Neural cell (in vitro differentiated cells): ENCODE measurements around the gene KRT7. TPM values are rescaled to one million over a fixed set of nuclear protein-coding genes. Genes with fewer than 3 reads are reported as not detected.

Experiments used
- H2AFZ ChIP-seq: fragments of 200-600, 300-800 bp; sonication (generic), shearing (Covaris generic); 2 replicates; pipeline ENCODE4 v1.6.0; 2014; ENCODE audit warnings: low read depth, mild to moderate bottlenecking, antibody characterized with exemption, low read length, moderate library complexity
- H3F3A ChIP-seq: fragments of 200-600 bp; shearing (Covaris generic); 2 replicates; pipeline ENCODE4 v1.6.1; 2016; ENCODE audit warnings: mild to moderate bottlenecking, moderate library complexity, mixed read lengths, antibody characterized with exemption, low read length; ENCODE audit not compliant: insufficient read depth, poor library complexity, severe bottlenecking
- H3K27ac ChIP-seq: fragments of 200-600, 300-800 bp; sonication (generic), shearing (Covaris generic); 2 replicates; pipeline ENCODE4 v1.5.1; 2014; ENCODE audit warnings: mild to moderate bottlenecking, low read length, moderate library complexity
- H3K27me3 ChIP-seq: fragments of 300-800, 200-600 bp; sonication (generic), shearing (Covaris generic); 2 replicates; pipeline ENCODE4 v1.6.0; 2014; ENCODE audit warnings: mild to moderate bottlenecking, low read depth, low read length, moderate library complexity; ENCODE audit not compliant: insufficient read depth
- H3K36me3 ChIP-seq: fragments of 300-800, 200-600 bp; sonication (generic), shearing (Covaris generic); 2 replicates; pipeline ENCODE4 v1.5.1; 2014; ENCODE audit warnings: mild to moderate bottlenecking, antibody characterized with exemption, low read length, moderate library complexity; ENCODE audit not compliant: insufficient read depth
- H3K4me2 ChIP-seq: fragments of 300-800, 200-600 bp; sonication (generic), shearing (Covaris generic); 2 replicates; pipeline ENCODE4 v1.6.0; 2014; ENCODE audit warnings: mild to moderate bottlenecking, low read length
- H3K4me3 ChIP-seq: fragments of 300-800, 200-600 bp; sonication (generic), shearing (Covaris generic); 2 replicates; pipeline ENCODE4 v1.5.1; 2014; ENCODE audit warnings: mild to moderate bottlenecking, low read length, moderate library complexity
- H3K79me2 ChIP-seq: fragments of 200-600 bp; shearing (Covaris generic); replicated peaks from 2 replicates; pipeline ENCODE4 v1.6.0; 2014; ENCODE audit warnings: mild to moderate bottlenecking, low read length, moderate library complexity; ENCODE audit not compliant: insufficient read depth
- H3K9ac ChIP-seq: fragments of 300-800, 200-600 bp; sonication (generic), shearing (Covaris generic); 2 replicates; pipeline ENCODE4 v1.6.1; 2016; ENCODE audit warnings: mild to moderate bottlenecking, low read length, mixed read lengths
- H3K9me2 ChIP-seq: fragments of 200-600 bp; shearing (Covaris generic); 2 replicates; pipeline ENCODE4 v1.6.1; 2016; ENCODE audit warnings: mild to moderate bottlenecking, low read length, mixed read lengths; ENCODE audit not compliant: insufficient read depth
- H3K9me3 ChIP-seq: fragments of 200-600, 300-800 bp; sonication (generic), shearing (Covaris generic); 2 replicates; pipeline ENCODE4 v1.6.1; 2016; ENCODE audit warnings: mild to moderate bottlenecking, mixed run types, low read length, moderate library complexity, mixed read lengths
- H4K20me1 ChIP-seq: fragments of 200-600 bp; shearing (Covaris generic); 2 replicates; pipeline ENCODE4 v1.6.1; 2016; ENCODE audit warnings: mild to moderate bottlenecking, mixed run types; ENCODE audit not compliant: insufficient read depth
- MXI1 ChIP-seq: fragments of 450-650 bp; conservative IDR thresholded peaks from 2 replicates; pipeline ENCODE4 v1.6.1; 2014; ENCODE audit warnings: antibody characterized with exemption, mild to moderate bottlenecking; ENCODE audit not compliant: poor library complexity, severe bottlenecking
- RAD21 ChIP-seq: fragments of 450-650 bp; conservative IDR thresholded peaks from 2 replicates; pipeline ENCODE4 v1.6.1; 2014; ENCODE audit warnings: antibody characterized with exemption, mild to moderate bottlenecking, moderate library complexity
- polyA plus RNA-seq: library from polyadenylated mRNA; depleted of rRNA; stranded (reverse); fragments of >200 nt; gene quantifications from 2 replicates; pipeline ENCODE4 v1.2.3, GENCODE V29; 2014
- TF ChIP-seq, protein P1 (sequence below): IDR thresholded peaks from 2 replicates; pipeline ENCODE4 v1.6.1; 2012; ENCODE audit warnings: borderline replicate concordance
- TF ChIP-seq, protein P2 (sequence below): fragments of 450-650 bp; IDR thresholded peaks from 2 replicates; pipeline ENCODE4 v1.5.1; 2014; ENCODE audit warnings: antibody characterized with exemption, mild to moderate bottlenecking, moderate library complexity; ENCODE audit not compliant: poor library complexity, severe bottlenecking

Gene KRT7
- polyA plus RNA-seq, 1 donor from 2014 or later: not detected

GRCh38 chr12:52279422-52280318 lies 46.6 kb downstream of the KRT7 start:
- no peak overlapping the region for H3K27ac ChIP-seq
- H3K4me2 ChIP-seq: no peak overlapping the region
- TF ChIP-seq, protein P1, sequence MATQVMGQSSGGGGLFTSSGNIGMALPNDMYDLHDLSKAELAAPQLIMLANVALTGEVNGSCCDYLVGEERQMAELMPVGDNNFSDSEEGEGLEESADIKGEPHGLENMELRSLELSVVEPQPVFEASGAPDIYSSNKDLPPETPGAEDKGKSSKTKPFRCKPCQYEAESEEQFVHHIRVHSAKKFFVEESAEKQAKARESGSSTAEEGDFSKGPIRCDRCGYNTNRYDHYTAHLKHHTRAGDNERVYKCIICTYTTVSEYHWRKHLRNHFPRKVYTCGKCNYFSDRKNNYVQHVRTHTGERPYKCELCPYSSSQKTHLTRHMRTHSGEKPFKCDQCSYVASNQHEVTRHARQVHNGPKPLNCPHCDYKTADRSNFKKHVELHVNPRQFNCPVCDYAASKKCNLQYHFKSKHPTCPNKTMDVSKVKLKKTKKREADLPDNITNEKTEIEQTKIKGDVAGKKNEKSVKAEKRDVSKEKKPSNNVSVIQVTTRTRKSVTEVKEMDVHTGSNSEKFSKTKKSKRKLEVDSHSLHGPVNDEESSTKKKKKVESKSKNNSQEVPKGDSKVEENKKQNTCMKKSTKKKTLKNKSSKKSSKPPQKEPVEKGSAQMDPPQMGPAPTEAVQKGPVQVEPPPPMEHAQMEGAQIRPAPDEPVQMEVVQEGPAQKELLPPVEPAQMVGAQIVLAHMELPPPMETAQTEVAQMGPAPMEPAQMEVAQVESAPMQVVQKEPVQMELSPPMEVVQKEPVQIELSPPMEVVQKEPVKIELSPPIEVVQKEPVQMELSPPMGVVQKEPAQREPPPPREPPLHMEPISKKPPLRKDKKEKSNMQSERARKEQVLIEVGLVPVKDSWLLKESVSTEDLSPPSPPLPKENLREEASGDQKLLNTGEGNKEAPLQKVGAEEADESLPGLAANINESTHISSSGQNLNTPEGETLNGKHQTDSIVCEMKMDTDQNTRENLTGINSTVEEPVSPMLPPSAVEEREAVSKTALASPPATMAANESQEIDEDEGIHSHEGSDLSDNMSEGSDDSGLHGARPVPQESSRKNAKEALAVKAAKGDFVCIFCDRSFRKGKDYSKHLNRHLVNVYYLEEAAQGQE: no peak
- TF ChIP-seq, protein P2, sequence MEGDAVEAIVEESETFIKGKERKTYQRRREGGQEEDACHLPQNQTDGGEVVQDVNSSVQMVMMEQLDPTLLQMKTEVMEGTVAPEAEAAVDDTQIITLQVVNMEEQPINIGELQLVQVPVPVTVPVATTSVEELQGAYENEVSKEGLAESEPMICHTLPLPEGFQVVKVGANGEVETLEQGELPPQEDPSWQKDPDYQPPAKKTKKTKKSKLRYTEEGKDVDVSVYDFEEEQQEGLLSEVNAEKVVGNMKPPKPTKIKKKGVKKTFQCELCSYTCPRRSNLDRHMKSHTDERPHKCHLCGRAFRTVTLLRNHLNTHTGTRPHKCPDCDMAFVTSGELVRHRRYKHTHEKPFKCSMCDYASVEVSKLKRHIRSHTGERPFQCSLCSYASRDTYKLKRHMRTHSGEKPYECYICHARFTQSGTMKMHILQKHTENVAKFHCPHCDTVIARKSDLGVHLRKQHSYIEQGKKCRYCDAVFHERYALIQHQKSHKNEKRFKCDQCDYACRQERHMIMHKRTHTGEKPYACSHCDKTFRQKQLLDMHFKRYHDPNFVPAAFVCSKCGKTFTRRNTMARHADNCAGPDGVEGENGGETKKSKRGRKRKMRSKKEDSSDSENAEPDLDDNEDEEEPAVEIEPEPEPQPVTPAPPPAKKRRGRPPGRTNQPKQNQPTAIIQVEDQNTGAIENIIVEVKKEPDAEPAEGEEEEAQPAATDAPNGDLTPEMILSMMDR: no peak

DNA sequence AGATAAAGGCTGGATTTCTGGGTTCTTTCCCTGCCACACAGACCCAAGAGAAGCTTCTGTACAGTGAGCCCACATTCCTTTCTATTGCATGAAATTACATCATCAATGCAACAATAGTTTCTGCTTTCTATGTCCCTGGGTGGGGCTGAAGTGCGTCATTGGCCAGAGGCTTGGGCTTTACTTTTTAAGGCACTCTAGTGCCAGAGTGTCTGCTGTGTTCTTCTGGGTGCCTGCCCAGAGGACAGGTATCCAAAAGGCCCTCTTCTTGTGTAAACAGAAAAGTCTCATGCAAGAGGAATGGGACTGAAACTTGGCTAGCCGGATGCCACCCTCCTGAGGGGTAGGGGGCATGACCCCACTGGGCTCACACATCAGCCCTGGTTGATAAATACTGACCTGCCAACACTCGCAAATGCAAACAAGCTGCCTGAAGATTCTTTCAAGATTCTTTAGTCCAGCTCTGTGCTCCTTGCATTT lies 47.3 kb downstream of the KRT7 start:
- no peak overlapping the region for H2AFZ ChIP-seq
- H4K20me1 ChIP-seq: no peaks in the 10 kb centered on the region
- H3K4me2 ChIP-seq: no peak overlapping the region
- no peak for TF ChIP-seq MXI1
- TF ChIP-seq RAD21: no peak
- TF ChIP-seq, protein P1: no peak
- TF ChIP-seq, protein P2: no peak
- no peak overlapping the region for H3K27ac ChIP-seq
- H3K9me3 ChIP-seq: no peaks in the 10 kb centered on the region
- no peaks in the 10 kb centered on the region for H3F3A ChIP-seq
- H3K27me3 ChIP-seq: no peaks in the 10 kb centered on the region
- H3K36me3 ChIP-seq: no peaks in the 10 kb centered on the region
- H3K79me2 ChIP-seq: no peaks in the 10 kb centered on the region
- H3K9me2 ChIP-seq: no peaks in the 10 kb centered on the region
- no peak overlapping the region for H3K4me3 ChIP-seq
- no peak overlapping the region for H3K9ac ChIP-seq

More at GRCh38 chr12:52279422-52280318, 46.6 kb downstream of the KRT7 start:
- no peaks in the 10 kb centered on the region for H3K9me2 ChIP-seq
- no peak overlapping the region for H3K4me3 ChIP-seq
- no peaks in the 10 kb centered on the region for H3K9me3 ChIP-seq
- no peaks in the 10 kb centered on the region for H3K27me3 ChIP-seq
- H4K20me1 ChIP-seq: no peaks in the 10 kb centered on the region
- no peak overlapping the region for H3K9ac ChIP-seq
- H3K79me2 ChIP-seq: no peaks in the 10 kb centered on the region
- H2AFZ ChIP-seq: no peak overlapping the region
- no peaks in the 10 kb centered on the region for H3K36me3 ChIP-seq
- no peaks in the 10 kb centered on the region for H3F3A ChIP-seq
